GM12878 (cell line): ENCODE measurements around the gene CSK.

Experiments used
- ESRRA ChIP-seq: IDR thresholded peaks from 2 replicates; pipeline ENCODE4 v1.6.1; 2012; ENCODE audit warnings: mild to moderate bottlenecking, low read length, improper control_type of control experiment
- EZH2 ChIP-seq: IDR thresholded peaks from 2 replicates; pipeline ENCODE4 v1.6.1; 2012; ENCODE audit warnings: low read depth, mild to moderate bottlenecking, control low read depth, inconsistent platforms, low read length, borderline replicate concordance; ENCODE audit not compliant: control insufficient read depth
- HDAC2 ChIP-seq: fragments of 200-600 bp; sonication (generic); IDR thresholded peaks from 2 replicates; pipeline ENCODE4 v1.6.1; 2017
- NFYB ChIP-seq: IDR thresholded peaks from 2 replicates; pipeline ENCODE4 v1.6.1; 2011; ENCODE audit warnings: low read depth, mild to moderate bottlenecking, low read length, improper control_type of control experiment, moderate library complexity; ENCODE audit not compliant: insufficient read depth
- PAX5 ChIP-seq: IDR thresholded peaks from 2 replicates; pipeline ENCODE4 v1.6.1; 2011; ENCODE audit warnings: low read depth, low read length, borderline replicate concordance
- REST ChIP-seq: IDR thresholded peaks from 2 replicates; pipeline ENCODE4 v1.6.1; 2012; ENCODE audit warnings: mild to moderate bottlenecking, low read depth, low read length
- SP1 ChIP-seq: IDR thresholded peaks from one replicate; pipeline ENCODE4 v1.6.1; 2011; ENCODE audit warnings: low read depth, low read length
- ZNF217 ChIP-seq: fragments of 450-650 bp; IDR thresholded peaks from 2 replicates; pipeline ENCODE4 v1.6.1; 2017; ENCODE audit warnings: antibody characterized with exemption, mild to moderate bottlenecking
- ZNF274 ChIP-seq: IDR thresholded peaks from one replicate; pipeline ENCODE4 v1.8.0; 2011; ENCODE audit not compliant: insufficient read length, insufficient read depth
- TF ChIP-seq, protein P1 (sequence below), 3 experiments: IDR thresholded peaks in 2 of 3; conservative IDR thresholded peaks in 1 of 3; 2 replicates each; pipeline ENCODE4 v1.5.1; 2011; ENCODE audit warnings: low read depth in 3 of 3, low read length in 3 of 3, mild to moderate bottlenecking in 3 of 3, control low read depth in 2 of 3, moderate library complexity in 2 of 3, inconsistent platforms in 1 of 3, mixed read lengths in 1 of 3; ENCODE audit not compliant: control insufficient read depth in 2 of 3, insufficient read depth in 1 of 3; ENCODE audit errors: extremely low read depth in 1 of 3

GRCh38 chr15:74732846-74733245, 49.0 kb upstream of the CSK start:
- no peak for TF ChIP-seq REST
- TF ChIP-seq, protein P1, sequence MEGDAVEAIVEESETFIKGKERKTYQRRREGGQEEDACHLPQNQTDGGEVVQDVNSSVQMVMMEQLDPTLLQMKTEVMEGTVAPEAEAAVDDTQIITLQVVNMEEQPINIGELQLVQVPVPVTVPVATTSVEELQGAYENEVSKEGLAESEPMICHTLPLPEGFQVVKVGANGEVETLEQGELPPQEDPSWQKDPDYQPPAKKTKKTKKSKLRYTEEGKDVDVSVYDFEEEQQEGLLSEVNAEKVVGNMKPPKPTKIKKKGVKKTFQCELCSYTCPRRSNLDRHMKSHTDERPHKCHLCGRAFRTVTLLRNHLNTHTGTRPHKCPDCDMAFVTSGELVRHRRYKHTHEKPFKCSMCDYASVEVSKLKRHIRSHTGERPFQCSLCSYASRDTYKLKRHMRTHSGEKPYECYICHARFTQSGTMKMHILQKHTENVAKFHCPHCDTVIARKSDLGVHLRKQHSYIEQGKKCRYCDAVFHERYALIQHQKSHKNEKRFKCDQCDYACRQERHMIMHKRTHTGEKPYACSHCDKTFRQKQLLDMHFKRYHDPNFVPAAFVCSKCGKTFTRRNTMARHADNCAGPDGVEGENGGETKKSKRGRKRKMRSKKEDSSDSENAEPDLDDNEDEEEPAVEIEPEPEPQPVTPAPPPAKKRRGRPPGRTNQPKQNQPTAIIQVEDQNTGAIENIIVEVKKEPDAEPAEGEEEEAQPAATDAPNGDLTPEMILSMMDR (IDR thresholded peaks at IDR 0.05 in 2 of 3, conservative IDR thresholded peaks at IDR 0.05 in 1 of 3; ENCODE audit: control insufficient read depth in 2 of 3, extremely low read depth in 1 of 3, insufficient read depth in 1 of 3, low read depth in 3 of 3, low read length in 3 of 3) = no peak
- TF ChIP-seq SP1 = no peak
- no peak for TF ChIP-seq EZH2
- TF ChIP-seq NFYB = no peak
- TF ChIP-seq ESRRA = no peak
- no peak for TF ChIP-seq ZNF274
- no peak for TF ChIP-seq ZNF217
- no peak for TF ChIP-seq PAX5
- TF ChIP-seq HDAC2 = no peak
